ENCODE results near the gene BCAR1.

DNA sequence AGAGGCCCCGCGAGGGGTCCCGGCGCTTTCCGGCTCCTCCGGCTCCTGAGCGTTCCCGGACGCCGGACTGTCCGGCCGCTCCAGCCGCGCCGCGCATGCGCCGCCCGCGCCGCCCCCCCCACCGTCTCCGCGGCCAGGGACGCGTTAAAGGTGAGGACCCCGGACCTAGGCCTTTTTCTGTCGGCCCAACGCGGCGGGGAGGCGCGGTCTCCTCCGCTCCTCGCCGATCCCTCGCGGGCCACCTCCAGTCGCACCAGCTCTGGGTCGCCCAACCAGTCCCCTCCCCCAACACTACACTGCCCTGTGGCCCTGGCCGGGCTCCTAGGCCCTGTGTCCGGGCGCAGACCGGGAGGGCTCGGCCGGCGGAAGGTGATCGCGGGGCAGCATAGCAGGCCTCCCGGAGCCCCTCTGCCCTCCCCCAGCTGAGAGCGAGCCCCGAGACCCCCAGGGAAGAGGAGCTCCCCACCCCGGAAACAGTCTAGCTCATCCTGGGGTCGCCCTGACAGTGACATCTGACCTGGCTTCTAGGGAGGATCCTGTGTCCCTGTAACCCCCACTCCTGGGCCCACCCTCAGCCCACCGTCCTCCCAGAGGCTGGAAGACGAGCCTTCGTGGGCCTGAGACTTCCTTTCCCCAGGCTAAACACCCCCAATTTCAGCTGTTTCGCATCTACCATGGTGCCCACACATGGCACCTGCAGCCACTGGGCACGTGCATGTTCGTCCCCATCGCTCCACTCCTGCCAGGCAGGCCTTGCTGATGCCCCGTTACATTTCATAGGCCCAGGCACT lies 14.7 kb upstream of the BCAR1 start:
- peak; percentile 53 for TF ChIP-seq POLR2A (IDR thresholded peaks at IDR 0.05)
- TF ChIP-seq, protein P1, sequence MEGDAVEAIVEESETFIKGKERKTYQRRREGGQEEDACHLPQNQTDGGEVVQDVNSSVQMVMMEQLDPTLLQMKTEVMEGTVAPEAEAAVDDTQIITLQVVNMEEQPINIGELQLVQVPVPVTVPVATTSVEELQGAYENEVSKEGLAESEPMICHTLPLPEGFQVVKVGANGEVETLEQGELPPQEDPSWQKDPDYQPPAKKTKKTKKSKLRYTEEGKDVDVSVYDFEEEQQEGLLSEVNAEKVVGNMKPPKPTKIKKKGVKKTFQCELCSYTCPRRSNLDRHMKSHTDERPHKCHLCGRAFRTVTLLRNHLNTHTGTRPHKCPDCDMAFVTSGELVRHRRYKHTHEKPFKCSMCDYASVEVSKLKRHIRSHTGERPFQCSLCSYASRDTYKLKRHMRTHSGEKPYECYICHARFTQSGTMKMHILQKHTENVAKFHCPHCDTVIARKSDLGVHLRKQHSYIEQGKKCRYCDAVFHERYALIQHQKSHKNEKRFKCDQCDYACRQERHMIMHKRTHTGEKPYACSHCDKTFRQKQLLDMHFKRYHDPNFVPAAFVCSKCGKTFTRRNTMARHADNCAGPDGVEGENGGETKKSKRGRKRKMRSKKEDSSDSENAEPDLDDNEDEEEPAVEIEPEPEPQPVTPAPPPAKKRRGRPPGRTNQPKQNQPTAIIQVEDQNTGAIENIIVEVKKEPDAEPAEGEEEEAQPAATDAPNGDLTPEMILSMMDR (IDR thresholded peaks at IDR 0.05) = peak in 1 of 4 experiments; percentile 20

Data from prostate gland (tissue), 2 donors.